KMS-11 (cell line): ENCODE results near the gene HIPK4.

ENCODE experiments used
- H2AFZ ChIP-seq: fragments of 200-600 bp; sonication (generic); 2 replicates; pipeline ENCODE4 v1.6.1; 2016; ENCODE audit warnings: antibody characterized with exemption, mixed run types, low read depth
- H3K27ac ChIP-seq: fragments of 200-600 bp; sonication (generic); 2 replicates; pipeline ENCODE4 v1.6.1; 2016; ENCODE audit warnings: mild to moderate bottlenecking, mixed run types
- H3K27me3 ChIP-seq: fragments of 200-600 bp; sonication (generic); 2 replicates; pipeline ENCODE4 v1.6.1; 2017; ENCODE audit warnings: mild to moderate bottlenecking, low read depth, mixed run types, moderate library complexity; ENCODE audit not compliant: insufficient read depth
- H3K36me3 ChIP-seq: fragments of 200-600 bp; sonication (generic); 2 replicates; pipeline ENCODE4 v1.6.1; 2017; ENCODE audit warnings: mild to moderate bottlenecking, mixed run types; ENCODE audit not compliant: insufficient read depth
- H3K4me1 ChIP-seq: fragments of 200-600 bp; sonication (generic); 2 replicates; pipeline ENCODE4 v1.6.1; 2016; ENCODE audit warnings: mild to moderate bottlenecking, low read depth, mixed run types; ENCODE audit not compliant: poor library complexity, severe bottlenecking
- H3K4me2 ChIP-seq: fragments of 200-600 bp; sonication (generic); 2 replicates; pipeline ENCODE4 v1.7.0; 2016; ENCODE audit warnings: mild to moderate bottlenecking, mixed run types
- H3K4me3 ChIP-seq: fragments of 200-600 bp; sonication (generic); IDR thresholded peaks from 2 replicates; pipeline ENCODE4 v1.6.1; 2017; ENCODE audit warnings: low read depth, low read length, mixed read lengths; ENCODE audit not compliant: insufficient read depth
- H3K79me2 ChIP-seq: fragments of 200-600 bp; sonication (generic); 2 replicates; pipeline ENCODE4 v1.6.1; 2016; ENCODE audit warnings: low read depth, mixed run types; ENCODE audit not compliant: insufficient read depth
- H3K9ac ChIP-seq: fragments of 200-600 bp; sonication (generic); 2 replicates; pipeline ENCODE4 v1.6.1; 2016; ENCODE audit warnings: mild to moderate bottlenecking, mixed run types
- H4K20me1 ChIP-seq: fragments of 200-600 bp; sonication (generic); 2 replicates; pipeline ENCODE4 v1.6.1; 2016; ENCODE audit warnings: mild to moderate bottlenecking, mixed run types; ENCODE audit not compliant: insufficient read depth
- CTCF ChIP-seq: fragments of 200-600 bp; sonication (generic); conservative IDR thresholded peaks from 2 replicates; pipeline ENCODE4 v1.6.1; 2017; ENCODE audit warnings: low read depth, mild to moderate bottlenecking, antibody characterized with exemption, low read length, moderate library complexity, mixed read lengths

The HIPK4 gene

GRCh38 chr19:40419066-40419612, 29.2 kb upstream of the HIPK4 start:
- no peak overlapping the region for H3K27ac ChIP-seq
- H2AFZ ChIP-seq = no peak overlapping the region
- no peak overlapping the region for H3K4me3 ChIP-seq

GRCh38 chr19:40418040-40418439, 28.1 kb upstream of the HIPK4 start:
- Histone ChIP-seq H3K27me3 (no peaks in the 10 kb centered on the region), H3K4me2 (no peak overlapping the region), H3K4me1 (peaks cover 20% of the 10 kb centered on the region), H3K79me2 (no peaks in the 10 kb centered on the region), H3K4me3 (no peak overlapping the region), H3K9ac (no peak overlapping the region), H3K27ac (no peak overlapping the region), H4K20me1 (no peaks in the 10 kb centered on the region), H2AFZ (no peak overlapping the region), H3K36me3 (no peaks in the 10 kb centered on the region)
- no peak for TF ChIP-seq CTCF

More at GRCh38 chr19:40419066-40419612, 29.2 kb upstream of the HIPK4 start:
- H4K20me1 ChIP-seq = no peaks in the 10 kb centered on the region
- H3K79me2 ChIP-seq = no peaks in the 10 kb centered on the region
- TF ChIP-seq CTCF = no peak
- H3K36me3 ChIP-seq = no peaks in the 10 kb centered on the region
- H3K27me3 ChIP-seq = no peaks in the 10 kb centered on the region
- no peak overlapping the region for H3K4me2 ChIP-seq
- no peak overlapping the region for H3K9ac ChIP-seq
- peaks cover 22% of the 10 kb centered on the region for H3K4me1 ChIP-seq

GRCh38 chr19:40417643-40417981, 27.6 kb upstream of the HIPK4 start:
- H3K4me2 ChIP-seq = no peak overlapping the region
- no peaks in the 10 kb centered on the region for H3K36me3 ChIP-seq
- H2AFZ ChIP-seq = no peak overlapping the region
- H4K20me1 ChIP-seq = no peaks in the 10 kb centered on the region
- H3K27ac ChIP-seq = no peak overlapping the region
- H3K9ac ChIP-seq = no peak overlapping the region
- peaks cover 20% of the 10 kb centered on the region for H3K4me1 ChIP-seq
- H3K27me3 ChIP-seq = no peaks in the 10 kb centered on the region
- H3K4me3 ChIP-seq = no peak overlapping the region
- H3K79me2 ChIP-seq = no peaks in the 10 kb centered on the region
- TF ChIP-seq CTCF = no peak

GRCh38 chr19:40416918-40417642, 27.1 kb upstream of the HIPK4 start:
- Histone ChIP-seq H3K4me3 (no peak overlapping the region), H2AFZ (peak overlapping the region; percentile 36; the same call in 1 of the 2 replicates)

More at GRCh38 chr19:40416918-40417642, 27.1 kb upstream of the HIPK4 start:
- Histone ChIP-seq H3K36me3 (no peaks in the 10 kb centered on the region), H4K20me1 (no peaks in the 10 kb centered on the region), H3K4me2 (peak overlapping the region; percentile 9; the same call in 1 of the 2 replicates), H3K27ac (no peak overlapping the region), H3K4me1 (peaks cover 20% of the 10 kb centered on the region), H3K27me3 (no peaks in the 10 kb centered on the region), H3K79me2 (no peaks in the 10 kb centered on the region), H3K9ac (no peak overlapping the region)
- no peak for TF ChIP-seq CTCF
